NK-92 (cell line): ENCODE measurements around the gene PPFIA4.

Source experiments
- DNase-seq: peaks from one replicate; lab custom pipeline; 2025; ENCODE audit not compliant: unreplicated experiment; lab: John Stamatoyannopoulos, UW

PPFIA4 gene

GRCh38 chr1:203124546-203125317 is 98.4 kb downstream of the PPFIA4 start:
- DNase-seq, result no peak

- no peak for DNase-seq
Observed at GRCh38 chr1:203126151-203126865, 100.0 kb downstream of the PPFIA4 start.

GRCh38 chr1:203126866-203127665 is 100.8 kb downstream of the PPFIA4 start:
- DNase-seq, result no peak

- no peak for DNase-seq
Observed at GRCh38 chr1:203127666-203128430, 101.6 kb downstream of the PPFIA4 start, which contains the start of gene ADORA1. Gene ADORA1, plus strand, starts transcription at chr1:203127726. Its CDS starts 1,116 bp downstream, at chr1:203128842.

- no peak for DNase-seq
Observed at GRCh38 chr1:203128431-203128715, 102.1 kb downstream of the PPFIA4 start.
